HL-60/S4 treated with phorbol 12-myristate 13-acetate at 8.2 ng/mL for 4 days and 3 days (cell line): ENCODE data around the gene ANP32B.
"Not testable (repeated sequence)": the region's sequence is repeated elsewhere in the genome, so short reads cannot be mapped to it uniquely, and the experiment has no call there.

Experiments
- in situ Hi-C: fragments of 300-500 bp; cut with MboI; formaldehyde crosslinking; loops from 2 replicates; pipeline ENCODE4 v1.15.0; 2022; ENCODE audit warnings: low sequenced_read_pairs

The ANP32B gene

GRCh38 chr9:97991818-97992217, 8.7 kb downstream of the ANP32B start:
- in situ Hi-C loops: no loop called here

DNA sequence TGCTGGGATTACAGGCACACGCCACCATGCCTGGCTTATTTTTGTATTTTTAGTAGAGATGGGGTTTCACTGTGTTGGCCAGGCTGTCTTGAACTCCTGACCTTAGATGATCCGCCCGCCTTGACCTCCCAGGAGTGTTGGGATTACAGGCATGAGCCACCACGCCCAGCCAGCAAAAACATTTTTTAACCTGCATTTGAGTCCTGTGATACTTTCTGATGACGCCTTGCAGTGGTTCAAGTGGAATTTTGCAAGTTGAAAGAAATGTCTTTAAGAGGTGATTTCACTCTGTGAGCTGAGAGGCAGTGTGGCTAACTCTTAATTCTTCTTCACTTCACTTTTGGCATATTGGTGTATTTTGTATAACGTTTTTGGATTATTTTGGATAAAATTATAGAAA, 9.1 kb downstream of the ANP32B start:
- in situ Hi-C loops: no loop called here

- in situ Hi-C loops: no loop called here
These were observed 9.9 kb downstream of the ANP32B start for GRCh38 chr9:97993000-97993399.

DNA sequence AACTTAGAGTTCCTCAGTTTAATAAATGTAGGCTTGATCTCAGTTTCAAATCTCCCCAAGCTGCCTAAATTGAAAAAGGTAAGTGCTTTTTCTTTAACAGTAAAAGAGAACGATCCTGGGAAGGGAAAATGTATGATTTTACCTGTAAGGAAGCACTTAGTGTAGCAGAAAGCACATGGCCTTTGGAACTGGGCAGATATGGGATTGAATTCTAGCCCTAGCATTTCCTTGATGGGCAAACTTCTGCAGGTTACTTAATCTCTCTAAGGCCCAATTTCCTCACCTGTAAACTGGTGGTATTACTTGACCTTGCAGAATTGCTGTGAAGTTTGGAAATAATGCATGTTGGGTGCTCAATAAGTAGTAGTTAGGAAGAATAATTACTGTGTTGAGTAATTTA, 11.6 kb downstream of the ANP32B start:
- in situ Hi-C loops: no loop called here

DNA sequence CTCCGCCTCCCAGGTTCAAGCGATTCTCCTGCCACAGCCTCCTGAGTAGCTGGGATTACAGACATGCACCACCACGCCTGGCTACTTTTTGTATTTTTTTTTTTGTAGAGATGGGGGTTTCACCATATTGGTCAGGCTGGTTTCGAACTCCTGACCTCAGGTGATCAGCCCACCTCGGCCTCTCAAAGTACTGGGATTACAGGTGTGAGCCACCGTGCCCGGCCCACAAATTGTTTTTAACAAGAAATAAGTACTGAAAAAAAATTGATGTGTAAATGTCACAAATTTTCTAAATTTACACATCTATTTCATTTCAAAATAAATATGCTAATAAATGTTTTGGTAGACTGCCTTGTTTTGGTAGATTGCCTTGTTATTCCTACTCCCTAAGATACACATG, 13.5 kb downstream of the ANP32B start:
- in situ Hi-C loops: not testable (repeated sequence)

- in situ Hi-C loops: no loop called here
These were observed 14.5 kb downstream of the ANP32B start for GRCh38 chr9:97997330-97998276.

GRCh38 chr9:98002808-98003207, 19.7 kb downstream of the ANP32B start:
- in situ Hi-C loops: no loop called here

GRCh38 chr9:98006127-98006796, 23.1 kb downstream of the ANP32B start:
- in situ Hi-C loops: no loop called here

DNA sequence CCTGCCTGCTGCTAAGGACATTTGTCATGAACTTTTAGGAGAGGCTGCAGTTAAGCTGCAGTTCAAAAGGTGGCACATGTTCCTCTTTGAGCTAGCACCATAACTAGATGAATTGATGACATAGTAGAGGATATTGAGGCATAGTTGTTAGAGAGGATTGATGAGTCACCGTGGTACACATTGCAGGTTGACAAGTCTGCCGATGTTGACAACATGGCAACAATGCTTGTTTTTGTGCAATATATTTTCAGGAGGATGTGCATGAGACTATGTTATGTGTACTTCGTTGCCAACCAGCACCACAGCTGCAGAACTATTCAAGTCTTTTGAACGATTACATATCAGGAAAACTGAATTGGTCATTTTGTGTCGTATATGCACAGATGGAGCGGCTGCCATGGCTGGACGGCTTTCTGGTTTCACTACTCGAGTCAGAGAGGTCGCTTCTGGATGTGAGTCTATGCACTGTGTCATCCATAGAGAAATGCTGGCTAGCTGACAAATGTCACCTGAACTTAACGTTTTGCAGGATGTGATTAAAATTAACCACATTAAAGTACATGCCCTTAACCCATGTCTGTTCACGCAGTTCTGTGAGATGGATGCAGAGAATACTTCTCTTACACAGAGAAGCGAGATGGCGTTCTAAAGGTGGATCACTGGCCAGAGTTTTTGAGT, 24.2 kb downstream of the ANP32B start:
- in situ Hi-C loops: no loop called here

GRCh38 chr9:98008764-98009163, 25.6 kb downstream of the ANP32B start:
- in situ Hi-C loops: no loop called here

DNA sequence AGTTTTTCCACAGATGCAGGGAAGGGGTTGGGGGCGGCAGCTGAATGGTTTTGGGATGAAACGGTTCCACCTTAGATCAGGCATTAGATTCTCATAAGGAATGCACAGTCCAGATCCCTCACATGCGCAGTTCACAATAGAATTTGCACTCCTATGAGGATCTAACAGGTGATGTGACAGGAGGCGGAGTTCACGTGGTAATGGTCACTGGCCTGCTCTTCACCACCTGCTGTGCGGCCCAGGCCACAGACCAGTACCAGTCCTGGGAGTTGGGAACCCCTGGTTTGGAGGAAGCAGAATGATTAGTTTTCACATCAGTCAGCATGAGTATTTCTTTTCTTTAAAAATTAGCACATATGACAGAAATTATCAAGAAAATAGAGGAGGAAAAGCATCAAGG, 26.3 kb downstream of the ANP32B start:
- in situ Hi-C loops: no loop called here

- in situ Hi-C loops: no loop called here
These were observed 26.8 kb downstream of the ANP32B start for GRCh38 chr9:98009936-98010335.

DNA sequence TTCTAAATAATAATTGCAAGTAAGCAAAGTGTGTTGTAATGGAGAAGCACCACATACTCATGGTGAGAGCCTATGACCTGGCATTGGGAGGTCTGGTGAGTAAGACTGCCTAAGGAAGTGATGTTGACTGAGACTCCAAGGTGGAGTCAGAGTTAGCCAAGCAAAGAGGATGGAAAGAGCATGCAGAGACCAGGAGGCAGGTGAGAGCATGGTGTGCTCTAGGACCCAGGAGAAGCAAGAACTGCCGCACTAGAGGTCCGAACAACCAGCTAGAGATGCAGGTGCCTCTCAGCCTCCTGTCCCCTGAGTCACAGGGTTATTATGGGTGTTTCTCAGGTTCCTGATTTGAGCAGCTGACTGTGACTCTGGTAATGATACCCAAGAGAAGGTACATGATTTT, 27.3 kb downstream of the ANP32B start:
- in situ Hi-C loops: no loop called here

DNA sequence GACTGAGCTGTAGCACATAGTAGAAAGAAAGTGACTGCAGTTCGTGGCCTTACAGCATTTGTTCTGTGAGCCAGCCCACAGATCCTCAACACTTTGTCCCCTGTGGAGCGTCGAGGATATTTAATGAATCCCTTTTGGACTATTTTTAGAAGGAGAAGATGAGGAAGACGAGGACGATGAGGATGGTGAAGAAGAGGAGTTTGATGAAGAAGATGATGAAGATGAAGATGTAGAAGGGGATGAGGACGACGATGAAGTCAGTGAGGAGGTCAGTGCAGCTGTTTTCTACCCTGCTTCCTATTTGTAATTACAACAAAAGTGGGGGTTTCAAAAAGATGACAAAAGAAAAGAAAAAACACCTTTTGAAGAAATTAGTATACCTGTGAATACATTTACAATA, 28.0 kb downstream of the ANP32B start:
- in situ Hi-C loops: no loop called here

GRCh38 chr9:98016137-98016680, 33.1 kb downstream of the ANP32B start:
- in situ Hi-C loops: no loop called here

DNA sequence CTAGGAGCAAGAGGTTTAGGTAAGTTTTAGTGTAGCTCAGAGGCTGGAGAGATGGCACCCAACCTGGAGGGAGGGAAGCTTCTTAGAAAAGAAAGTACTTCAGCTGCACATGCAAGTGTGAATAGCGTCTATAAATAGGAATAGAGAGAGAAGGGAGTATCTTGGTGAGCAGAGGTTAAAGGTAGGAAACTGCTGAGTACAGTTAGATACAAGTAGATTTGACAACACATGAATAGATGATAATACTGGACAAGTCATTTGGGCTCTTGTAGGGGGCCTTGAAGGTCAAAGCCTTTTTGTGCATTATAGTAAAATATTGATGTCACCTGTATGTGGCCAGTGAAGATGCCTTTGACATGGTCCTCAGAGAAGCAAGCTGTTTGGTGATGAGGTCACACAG, 34.2 kb downstream of the ANP32B start:
- in situ Hi-C loops: no loop called here

GRCh38 chr9:98018347-98018746, 35.2 kb downstream of the ANP32B start:
- in situ Hi-C loops: no loop called here

- in situ Hi-C loops: no loop called here
These were observed 36.0 kb downstream of the ANP32B start for GRCh38 chr9:98019098-98019497.

GRCh38 chr9:98019869-98020268, 36.7 kb downstream of the ANP32B start:
- in situ Hi-C loops: not testable (repeated sequence)

DNA sequence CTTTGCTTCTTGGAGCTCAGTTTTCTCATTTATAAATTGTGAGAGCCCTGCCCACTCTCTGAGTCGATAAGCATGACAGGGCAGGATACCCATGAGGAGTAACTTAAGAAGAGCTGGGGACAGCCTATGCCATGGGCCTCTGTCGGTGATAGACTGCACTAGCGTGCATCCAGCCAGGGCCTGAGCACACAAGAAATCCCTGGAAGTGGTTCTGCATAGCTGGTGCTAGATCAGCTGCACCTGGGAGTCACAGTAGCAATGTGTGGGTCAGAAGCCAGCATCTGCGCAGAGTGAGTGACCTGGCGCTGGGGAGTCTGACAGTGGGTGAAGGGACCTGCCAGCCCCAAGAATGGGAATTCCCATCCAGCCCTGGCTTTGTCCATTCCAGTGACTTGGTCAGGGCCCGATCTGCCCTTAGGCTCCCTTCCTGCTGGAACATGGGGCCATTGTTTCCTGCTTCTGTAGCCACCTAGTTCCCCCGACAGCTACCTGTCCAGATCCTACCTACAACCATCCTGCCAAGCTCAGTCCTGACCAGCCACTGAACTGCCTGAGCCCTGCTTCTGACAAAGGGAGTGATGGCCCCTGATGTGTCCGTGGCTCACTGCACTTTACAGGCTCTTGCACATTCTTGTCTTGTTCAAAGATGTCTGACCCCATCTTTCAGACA, 37.5 kb downstream of the ANP32B start:
- in situ Hi-C loops: no loop called here
